ENCODE results near the gene ATAD3A.

- no peak for TF ChIP-seq USF2 (CRISPR knock-in tag; IDR thresholded peaks at IDR 0.05)
- no peak for TF ChIP-seq CREM (CRISPR knock-in tag; IDR thresholded peaks at IDR 0.05)
- no peak for TF ChIP-seq CTCF (IDR thresholded peaks at IDR 0.05)
Observed at GRCh38 chr1:1536019-1536937, 24.3 kb downstream of the ATAD3A start.
